GM12878 (cell line): Measurements from ENCODE around the gene ARL15. TPM values are rescaled to one million over a fixed set of nuclear protein-coding genes. Genes with fewer than 3 reads are reported as not detected.

Experiments
- ATAC-seq: fragments of 200-7000 bp; cut with Tn5 transposase; 3 replicates; pipeline ENCODE4 v1.9.1; 2020; ENCODE audit warnings: mild to moderate bottlenecking, moderate library complexity
- BruUV-seq: library from RNA; stranded (reverse); fragments of 400-500 nt; replicated peaks from 2 replicates; lab custom pipeline; 2021; lab: Mats Ljungman, UMichigan
- CTCF ChIA-PET: fragments of 300-600 bp; sonication (Branson Sonifier 250); formaldehyde crosslinking; extraction: SDS; loops from one replicate; lab custom pipeline; 2021; ENCODE audit warnings: inconsistent platforms; lab: Yijun Ruan, JAX
- POLR2A ChIA-PET: fragments of 350-600 bp; formaldehyde crosslinking; extraction: SDS; loops from one replicate; lab custom pipeline; 2021; ENCODE audit warnings: inconsistent platforms; lab: Charles Lee
- RAD21 ChIA-PET: fragments of 300-600 bp; sonication (Branson Sonifier 250); formaldehyde crosslinking; loops from one replicate; lab custom pipeline; 2023; ENCODE audit warnings: antibody characterized with exemption; ENCODE audit not compliant: unreplicated experiment; lab: Charles Lee
- SMC1A ChIA-PET: fragments of 300-600 bp; sonication (Branson Sonifier 250); formaldehyde crosslinking; loops from one replicate; lab custom pipeline; 2023; ENCODE audit not compliant: unreplicated experiment, uncharacterized antibody; lab: Charles Lee
- DNase-seq: peaks from one replicate; pipeline ENCODE4 v3.0.0-alpha.2; 2011; ENCODE audit warnings: low read depth, low spot score
- FAIRE-seq: peaks from 3 replicates; lab custom pipeline; 2011; peaks lifted over from hg19 to GRCh38; lab: Jason Lieb, UNC
- H2AFZ ChIP-seq: 2 replicates; pipeline ENCODE4 v1.6.0; 2011; ENCODE audit warnings: low read depth, low read length, control low read depth; ENCODE audit not compliant: control insufficient read depth
- H3K27ac ChIP-seq: 2 replicates; pipeline ENCODE4 v1.5.1; 2011; ENCODE audit warnings: control low read depth; ENCODE audit not compliant: control insufficient read depth, insufficient read depth
- H3K27me3 ChIP-seq, 2 experiments: replicated peaks in 1 of 2; 2 replicates each; pipeline versions ENCODE4 v1.6.0 to v1.6.1; 2011; ENCODE audit warnings: low read length in 1 of 2; ENCODE audit not compliant: control insufficient read depth in 2 of 2, insufficient read depth in 2 of 2
- H3K36me3 ChIP-seq, 2 experiments: 2 replicates each; pipeline ENCODE4 v1.5.1; 2011; ENCODE audit warnings: low read length in 1 of 2; ENCODE audit not compliant: control insufficient read depth in 2 of 2, insufficient read depth in 2 of 2
- H3K4me1 ChIP-seq: 2 replicates; pipeline ENCODE4 v1.6.1; 2011; ENCODE audit warnings: mild to moderate bottlenecking, low read length, moderate library complexity, mixed read lengths; ENCODE audit not compliant: control insufficient read depth, insufficient read depth
- H3K4me2 ChIP-seq: 2 replicates; pipeline ENCODE4 v1.6.0; 2011; ENCODE audit warnings: control low read depth; ENCODE audit not compliant: control insufficient read depth, insufficient read depth
- H3K4me3 ChIP-seq: fragments of 200-600 bp; sonication (generic); 2 replicates; pipeline ENCODE4 v1.5.1; 2016
- H3K79me2 ChIP-seq: 2 replicates; pipeline ENCODE4 v1.6.0; 2011; ENCODE audit warnings: low read length; ENCODE audit not compliant: control insufficient read depth, insufficient read depth
- H3K9ac ChIP-seq: 2 replicates; pipeline ENCODE4 v1.8.0; 2011; ENCODE audit warnings: low read length, control low read depth, mixed read lengths; ENCODE audit not compliant: control insufficient read depth, insufficient read depth
- H3K9me3 ChIP-seq: replicated peaks from 3 replicates; pipeline ENCODE4 v1.5.1; 2011; ENCODE audit warnings: mild to moderate bottlenecking, low read length; ENCODE audit not compliant: control insufficient read depth, insufficient read depth
- H4K20me1 ChIP-seq: 2 replicates; pipeline ENCODE4 v1.6.0; 2011; ENCODE audit not compliant: control insufficient read depth, insufficient read depth
- EGR1 ChIP-seq, 2 experiments: IDR thresholded peaks; 1 replicate in 1 of 2; 2 replicates in 1 of 2; pipeline ENCODE4 v1.6.1; 2011 to 2012; ENCODE audit warnings: low read depth in 2 of 2, low read length in 2 of 2, borderline replicate concordance in 1 of 2, mild to moderate bottlenecking in 1 of 2, moderate library complexity in 1 of 2
- EP300 ChIP-seq, 2 experiments: fragments of 150-350 bp in 1 of 2; IDR thresholded peaks; 2 replicates each; pipeline ENCODE4 v1.6.1; 2011 to 2012; ENCODE audit warnings: low read depth in 2 of 2, low read length in 2 of 2, borderline replicate concordance in 1 of 2, improper control_type of control experiment in 1 of 2, inconsistent platforms in 1 of 2; ENCODE audit not compliant: control insufficient read depth in 1 of 2
- NR2C2 ChIP-seq: IDR thresholded peaks from 2 replicates; pipeline ENCODE4 v1.6.1; 2011; ENCODE audit warnings: borderline replicate concordance, low read depth; ENCODE audit not compliant: control insufficient read depth, insufficient read length
- RB1 ChIP-seq: fragments of 450-650 bp; formaldehyde crosslinking; IDR thresholded peaks from 2 replicates; pipeline ENCODE4 v1.6.1; 2017; ENCODE audit warnings: mild to moderate bottlenecking, borderline replicate concordance
- REST ChIP-seq: IDR thresholded peaks from 2 replicates; pipeline ENCODE4 v1.6.1; 2012; ENCODE audit warnings: mild to moderate bottlenecking, low read depth, low read length
- RFX5 ChIP-seq: IDR thresholded peaks from 2 replicates; pipeline ENCODE4 v1.6.1; 2011; ENCODE audit warnings: low read depth, low read length, improper control_type of control experiment
- SPI1 ChIP-seq: IDR thresholded peaks from 2 replicates; pipeline ENCODE4 v1.6.1; 2011; ENCODE audit warnings: low read depth, mild to moderate bottlenecking, low read length, moderate library complexity, borderline replicate concordance; ENCODE audit not compliant: insufficient read depth
- SUPT20H ChIP-seq: IDR thresholded peaks from 2 replicates; pipeline ENCODE4 v1.6.1; 2011; ENCODE audit warnings: low read depth, mild to moderate bottlenecking, low read length, moderate library complexity, borderline replicate concordance; ENCODE audit not compliant: control insufficient read depth
- TCF7 ChIP-seq: IDR thresholded peaks from 2 replicates; pipeline ENCODE4 v1.6.1; 2014; ENCODE audit warnings: antibody characterized with exemption, borderline replicate concordance
- ZNF207 ChIP-seq: fragments of 450-650 bp; IDR thresholded peaks from 2 replicates; pipeline ENCODE4 v1.6.1; 2014; ENCODE audit warnings: antibody characterized with exemption, mild to moderate bottlenecking, borderline replicate concordance
- WGBS: methylation state at CpG from one replicate; pipeline ENCODE4 v1.1.6; 2016; ENCODE audit warnings: low lambda C conversion rate; ENCODE audit not compliant: insufficient replicate concordance, insufficient coverage; ENCODE audit errors: missing lambda C conversion rate; 5-methylcytosine and 5-hydroxymethylcytosine counted together
- in situ Hi-C: fragments of 300-500 bp; cut with MboI; formaldehyde crosslinking; loops from 9 replicates; pipeline ENCODE4 v1.14.3; 2018; ENCODE audit warnings: mixed read lengths
- intact Hi-C: fragments of 100-400 bp; cut with micrococcal nuclease; formaldehyde crosslinking; loops from one replicate; pipeline ENCODE4 v1.14.2; 2022; ENCODE audit not compliant: unreplicated experiment
- polyA plus RNA-seq, 11 experiments: library from polyadenylated mRNA; depleted of rRNA in 4 of 11; unstranded in 6 of 11; stranded (reverse) in 5 of 11; fragments of >200 nt; fragmentation: Nextera tagmentation in 4 of 11; fragmentation: Illumina TruSeq in 1 of 11; extraction: Ambion mirVana in 4 of 11; extraction: Trizol in 1 of 11; gene quantifications; 1 replicate in 1 of 11; 2 replicates in 10 of 11; pipeline versions ENCODE4 v1.2.1 to v1.2.3, GENCODE V29; 2011 to 2016; ENCODE audit warnings: inconsistent platforms in 2 of 11, missing spikeins in 2 of 11, low read depth in 1 of 11
- total RNA-seq, 4 experiments: library from RNA; depleted of rRNA in 3 of 4; stranded (reverse); fragments of >200 nt in 3 of 4; fragmentation: Illumina TruSeq in 1 of 4; extraction: Trizol in 1 of 4; gene quantifications; 2 replicates each; pipeline versions ENCODE4 v1.2.1 to v1.2.3, GENCODE V29; 2013 to 2021
- TF ChIP-seq, protein P1 (sequence below): fragments of 450-650 bp; formaldehyde crosslinking; IDR thresholded peaks from 2 replicates; pipeline ENCODE4 v1.4.0; 2020; ENCODE audit warnings: mild to moderate bottlenecking, moderate library complexity

Gene ARL15
- total and polyA plus RNA-seq, 10 of the 15 experiments (the other 5 are each of a cell fraction or from before 2014, with no cell fraction given), result 3.6 to 11.0 (median 7.7) TPM

GRCh38 chr5:54294097-54294667, 16.2 kb downstream of the ARL15 start (continued):
- TF ChIP-seq SUPT20H, result no peak
- TF ChIP-seq EGR1 (IDR thresholded peaks at IDR 0.05; ENCODE audit: borderline replicate concordance in 1 of 2, low read depth in 2 of 2, low read length in 2 of 2), result no peak
- TF ChIP-seq, all 136 proteins: peak for 0

- intact Hi-C loops, result no loop called here
- Histone ChIP-seq H3K36me3 (no peaks in the 10 kb centered on the region), H3K27ac (no peak overlapping the region), H4K20me1 (no peaks in the 10 kb centered on the region), H3K4me1 (no peaks in the 10 kb centered on the region), H2AFZ (no peak overlapping the region), H3K9me3 (no peaks in the 10 kb centered on the region; the same call in 2 of the 3 replicates), H3K79me2 (no peaks in the 10 kb centered on the region), H3K4me3 (no peak overlapping the region), H3K9ac (no peak overlapping the region), H3K4me2 (no peak overlapping the region), H3K27me3 (no peaks in the 10 kb centered on the region)
- DNase-seq, result no peak
- no peak for ATAC-seq
- ChIA-PET CTCF (interaction anchor here (1.3 to 2.1 kb wide), 2 partner anchors 10 to 64 kb away, joined by 4 to 5 read pairs; no protein-coding TSS in a partner anchor), SMC1A (interaction anchor here (0.5 to 1.4 kb wide), 2 partner anchors 13 to 1187 kb away, joined by 3 to 4 read pairs; no protein-coding TSS in a partner anchor), RAD21 (no interaction called here), POLR2A (no interaction called here)
- WGBS, result 94% methylated on average over 1 of the region's 1 CpG
- no TSS peak for BruUV-seq
- in situ Hi-C loops, result no loop called here
- FAIRE-seq, result no peak
- TF ChIP-seq REST, result no peak
- TF ChIP-seq TCF7, result no peak
- TF ChIP-seq ZNF207, result no peak
- TF ChIP-seq RB1, result no peak
- no peak for TF ChIP-seq SPI1
- no peak for TF ChIP-seq EP300 (IDR thresholded peaks at IDR 0.05; ENCODE audit: borderline replicate concordance in 1 of 2, control insufficient read depth in 1 of 2, low read depth in 2 of 2, low read length in 2 of 2)
- TF ChIP-seq RFX5, result no peak
- TF ChIP-seq NR2C2, result no peak
- TF ChIP-seq, protein P1, sequence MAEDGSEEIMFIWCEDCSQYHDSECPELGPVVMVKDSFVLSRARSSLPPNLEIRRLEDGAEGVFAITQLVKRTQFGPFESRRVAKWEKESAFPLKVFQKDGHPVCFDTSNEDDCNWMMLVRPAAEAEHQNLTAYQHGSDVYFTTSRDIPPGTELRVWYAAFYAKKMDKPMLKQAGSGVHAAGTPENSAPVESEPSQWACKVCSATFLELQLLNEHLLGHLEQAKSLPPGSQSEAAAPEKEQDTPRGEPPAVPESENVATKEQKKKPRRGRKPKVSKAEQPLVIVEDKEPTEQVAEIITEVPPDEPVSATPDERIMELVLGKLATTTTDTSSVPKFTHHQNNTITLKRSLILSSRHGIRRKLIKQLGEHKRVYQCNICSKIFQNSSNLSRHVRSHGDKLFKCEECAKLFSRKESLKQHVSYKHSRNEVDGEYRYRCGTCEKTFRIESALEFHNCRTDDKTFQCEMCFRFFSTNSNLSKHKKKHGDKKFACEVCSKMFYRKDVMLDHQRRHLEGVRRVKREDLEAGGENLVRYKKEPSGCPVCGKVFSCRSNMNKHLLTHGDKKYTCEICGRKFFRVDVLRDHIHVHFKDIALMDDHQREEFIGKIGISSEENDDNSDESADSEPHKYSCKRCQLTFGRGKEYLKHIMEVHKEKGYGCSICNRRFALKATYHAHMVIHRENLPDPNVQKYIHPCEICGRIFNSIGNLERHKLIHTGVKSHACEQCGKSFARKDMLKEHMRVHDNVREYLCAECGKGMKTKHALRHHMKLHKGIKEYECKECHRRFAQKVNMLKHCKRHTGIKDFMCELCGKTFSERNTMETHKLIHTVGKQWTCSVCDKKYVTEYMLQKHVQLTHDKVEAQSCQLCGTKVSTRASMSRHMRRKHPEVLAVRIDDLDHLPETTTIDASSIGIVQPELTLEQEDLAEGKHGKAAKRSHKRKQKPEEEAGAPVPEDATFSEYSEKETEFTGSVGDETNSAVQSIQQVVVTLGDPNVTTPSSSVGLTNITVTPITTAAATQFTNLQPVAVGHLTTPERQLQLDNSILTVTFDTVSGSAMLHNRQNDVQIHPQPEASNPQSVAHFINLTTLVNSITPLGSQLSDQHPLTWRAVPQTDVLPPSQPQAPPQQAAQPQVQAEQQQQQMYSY, result no peak
Measured at GRCh38 chr5:54292866-54293265, 17.5 kb downstream of the ARL15 start.
